GM12878 (cell line): Measurements from ENCODE around the gene TNFRSF1B. TPM values are rescaled to one million over a fixed set of nuclear protein-coding genes. Genes with fewer than 3 reads are reported as not detected.

Experiments used
- ATAC-seq: fragments of 200-7000 bp; cut with Tn5 transposase; 3 replicates; pipeline ENCODE4 v1.9.1; 2020; ENCODE audit warnings: mild to moderate bottlenecking, moderate library complexity
- BruUV-seq: library from RNA; stranded (reverse); fragments of 400-500 nt; replicated peaks from 2 replicates; lab custom pipeline; 2021; lab: Mats Ljungman, UMichigan
- CTCF ChIA-PET: fragments of 300-600 bp; sonication (Branson Sonifier 250); formaldehyde crosslinking; extraction: SDS; loops from one replicate; lab custom pipeline; 2021; ENCODE audit warnings: inconsistent platforms; lab: Yijun Ruan, JAX
- POLR2A ChIA-PET: fragments of 350-600 bp; formaldehyde crosslinking; extraction: SDS; loops from one replicate; lab custom pipeline; 2021; ENCODE audit warnings: inconsistent platforms; lab: Charles Lee
- RAD21 ChIA-PET: fragments of 300-600 bp; sonication (Branson Sonifier 250); formaldehyde crosslinking; loops from one replicate; lab custom pipeline; 2023; ENCODE audit warnings: antibody characterized with exemption; ENCODE audit not compliant: unreplicated experiment; lab: Charles Lee
- SMC1A ChIA-PET: fragments of 300-600 bp; sonication (Branson Sonifier 250); formaldehyde crosslinking; loops from one replicate; lab custom pipeline; 2023; ENCODE audit not compliant: unreplicated experiment, uncharacterized antibody; lab: Charles Lee
- DNase-seq: peaks from one replicate; pipeline ENCODE4 v3.0.0-alpha.2; 2011; ENCODE audit warnings: low read depth, low spot score
- FAIRE-seq: peaks from 3 replicates; lab custom pipeline; 2011; peaks lifted over from hg19 to GRCh38; lab: Jason Lieb, UNC
- H2AFZ ChIP-seq: 2 replicates; pipeline ENCODE4 v1.6.0; 2011; ENCODE audit warnings: low read depth, low read length, control low read depth; ENCODE audit not compliant: control insufficient read depth
- H3K27ac ChIP-seq: 2 replicates; pipeline ENCODE4 v1.5.1; 2011; ENCODE audit warnings: control low read depth; ENCODE audit not compliant: control insufficient read depth, insufficient read depth
- H3K27me3 ChIP-seq, 2 experiments: replicated peaks in 1 of 2; 2 replicates each; pipeline versions ENCODE4 v1.6.0 to v1.6.1; 2011; ENCODE audit warnings: low read length in 1 of 2; ENCODE audit not compliant: control insufficient read depth in 2 of 2, insufficient read depth in 2 of 2
- H3K36me3 ChIP-seq, 2 experiments: 2 replicates each; pipeline ENCODE4 v1.5.1; 2011; ENCODE audit warnings: low read length in 1 of 2; ENCODE audit not compliant: control insufficient read depth in 2 of 2, insufficient read depth in 2 of 2
- H3K4me1 ChIP-seq: 2 replicates; pipeline ENCODE4 v1.6.1; 2011; ENCODE audit warnings: mild to moderate bottlenecking, low read length, moderate library complexity, mixed read lengths; ENCODE audit not compliant: control insufficient read depth, insufficient read depth
- H3K4me2 ChIP-seq: 2 replicates; pipeline ENCODE4 v1.6.0; 2011; ENCODE audit warnings: control low read depth; ENCODE audit not compliant: control insufficient read depth, insufficient read depth
- H3K4me3 ChIP-seq: fragments of 200-600 bp; sonication (generic); 2 replicates; pipeline ENCODE4 v1.5.1; 2016
- H3K79me2 ChIP-seq: 2 replicates; pipeline ENCODE4 v1.6.0; 2011; ENCODE audit warnings: low read length; ENCODE audit not compliant: control insufficient read depth, insufficient read depth
- H3K9ac ChIP-seq: 2 replicates; pipeline ENCODE4 v1.8.0; 2011; ENCODE audit warnings: low read length, control low read depth, mixed read lengths; ENCODE audit not compliant: control insufficient read depth, insufficient read depth
- H3K9me3 ChIP-seq: replicated peaks from 3 replicates; pipeline ENCODE4 v1.5.1; 2011; ENCODE audit warnings: mild to moderate bottlenecking, low read length; ENCODE audit not compliant: control insufficient read depth, insufficient read depth
- H4K20me1 ChIP-seq: 2 replicates; pipeline ENCODE4 v1.6.0; 2011; ENCODE audit not compliant: control insufficient read depth, insufficient read depth
- CBX5 ChIP-seq: sonication (generic); IDR thresholded peaks from 2 replicates; pipeline ENCODE4 v1.6.1; 2016; ENCODE audit warnings: low read depth, moderate library complexity, mild to moderate bottlenecking, inconsistent platforms
- EP300 ChIP-seq, 2 experiments: fragments of 150-350 bp in 1 of 2; IDR thresholded peaks; 2 replicates each; pipeline ENCODE4 v1.6.1; 2011 to 2012; ENCODE audit warnings: low read depth in 2 of 2, low read length in 2 of 2, borderline replicate concordance in 1 of 2, improper control_type of control experiment in 1 of 2, inconsistent platforms in 1 of 2; ENCODE audit not compliant: control insufficient read depth in 1 of 2
- FOXM1 ChIP-seq: IDR thresholded peaks from 2 replicates; pipeline ENCODE4 v1.6.1; 2012; ENCODE audit warnings: low read depth, mild to moderate bottlenecking, inconsistent platforms, low read length, moderate library complexity
- IKZF1 ChIP-seq: fragments of 450-650 bp; conservative IDR thresholded peaks from 2 replicates; pipeline ENCODE4 v1.6.1; 2017; ENCODE audit warnings: antibody characterized with exemption, mild to moderate bottlenecking
- JUND ChIP-seq: IDR thresholded peaks from 2 replicates; pipeline ENCODE4 v1.6.1; 2012; ENCODE audit warnings: low read depth, mild to moderate bottlenecking, low read length, improper control_type of control experiment, moderate library complexity
- NFXL1 ChIP-seq: fragments of 450-650 bp; IDR thresholded peaks from 2 replicates; pipeline ENCODE4 v1.6.1; 2017; ENCODE audit warnings: antibody characterized with exemption, mild to moderate bottlenecking, borderline replicate concordance
- NFYA ChIP-seq: IDR thresholded peaks from 2 replicates; pipeline ENCODE4 v1.6.1; 2011; ENCODE audit warnings: low read depth, mild to moderate bottlenecking, low read length, improper control_type of control experiment, borderline replicate concordance
- SMARCA5 ChIP-seq: fragments of 450-650 bp; IDR thresholded peaks from 2 replicates; pipeline ENCODE4 v1.6.1; 2017; ENCODE audit warnings: mild to moderate bottlenecking
- STAT1 ChIP-seq: fragments of 450-650 bp; conservative IDR thresholded peaks from 2 replicates; pipeline ENCODE4 v1.6.1; 2014; ENCODE audit warnings: antibody characterized with exemption, mild to moderate bottlenecking
- TCF12 ChIP-seq: IDR thresholded peaks from 2 replicates; pipeline ENCODE4 v1.6.1; 2011; ENCODE audit warnings: low read depth, mild to moderate bottlenecking, low read length
- ZNF217 ChIP-seq: fragments of 450-650 bp; IDR thresholded peaks from 2 replicates; pipeline ENCODE4 v1.6.1; 2017; ENCODE audit warnings: antibody characterized with exemption, mild to moderate bottlenecking
- ZNF592 ChIP-seq: fragments of 450-650 bp; IDR thresholded peaks from 2 replicates; pipeline ENCODE4 v1.6.1; 2017; ENCODE audit warnings: mild to moderate bottlenecking, moderate library complexity
- WGBS: methylation state at CpG from one replicate; pipeline ENCODE4 v1.1.6; 2016; ENCODE audit warnings: low lambda C conversion rate; ENCODE audit not compliant: insufficient replicate concordance, insufficient coverage; ENCODE audit errors: missing lambda C conversion rate; 5-methylcytosine and 5-hydroxymethylcytosine counted together
- in situ Hi-C: fragments of 300-500 bp; cut with MboI; formaldehyde crosslinking; loops from 9 replicates; pipeline ENCODE4 v1.14.3; 2018; ENCODE audit warnings: mixed read lengths
- intact Hi-C: fragments of 100-400 bp; cut with micrococcal nuclease; formaldehyde crosslinking; loops from one replicate; pipeline ENCODE4 v1.14.2; 2022; ENCODE audit not compliant: unreplicated experiment
- polyA plus RNA-seq, 11 experiments: library from polyadenylated mRNA; depleted of rRNA in 4 of 11; unstranded in 6 of 11; stranded (reverse) in 5 of 11; fragments of >200 nt; fragmentation: Nextera tagmentation in 4 of 11; fragmentation: Illumina TruSeq in 1 of 11; extraction: Ambion mirVana in 4 of 11; extraction: Trizol in 1 of 11; gene quantifications; 1 replicate in 1 of 11; 2 replicates in 10 of 11; pipeline versions ENCODE4 v1.2.1 to v1.2.3, GENCODE V29; 2011 to 2016; ENCODE audit warnings: inconsistent platforms in 2 of 11, missing spikeins in 2 of 11, low read depth in 1 of 11
- total RNA-seq, 4 experiments: library from RNA; depleted of rRNA in 3 of 4; stranded (reverse); fragments of >200 nt in 3 of 4; fragmentation: Illumina TruSeq in 1 of 4; extraction: Trizol in 1 of 4; gene quantifications; 2 replicates each; pipeline versions ENCODE4 v1.2.1 to v1.2.3, GENCODE V29; 2013 to 2021

The TNFRSF1B gene
- total and polyA plus RNA-seq, 10 of the 15 experiments (the other 5 are each of a cell fraction or from before 2014, with no cell fraction given): 10.1 to 87.2 (median 37.3) TPM

GRCh38 chr1:12197483-12197880 lies 30.7 kb downstream of the TNFRSF1B start:
- Histone ChIP-seq H3K9ac (no peak overlapping the region), H3K4me1 (peaks cover 44% of the 10 kb centered on the region), H4K20me1 (no peaks in the 10 kb centered on the region), H3K9me3 (no peaks in the 10 kb centered on the region; the same call in 2 of the 3 replicates), H3K36me3 (peaks cover 15 to 29% of the 10 kb centered on the region in 2 experiments; a peak in 3 of 4 replicates), H3K4me3 (no peak overlapping the region), H3K27ac (peak overlapping the region; percentile 9; the same call in 1 of the 2 replicates), H3K4me2 (peak overlapping the region; percentile 4; the same call in 1 of the 2 replicates), H3K27me3 (no peaks in the 10 kb centered on the region), H2AFZ (no peak overlapping the region), H3K79me2 (no peaks in the 10 kb centered on the region)
- CTCF ChIA-PET: interaction anchor here (0.8 to 8.5 kb wide), 3 partner anchors 14 to 72 kb away, joined by 3 to 104 read pairs (median 5); no protein-coding TSS in a partner anchor
- ATAC-seq: no peak; the same call in 2 of the 3 replicates
- intact Hi-C loops (loop anchor here (5.0 kb wide), 1 partner anchor 35 kb away; no protein-coding TSS in a partner anchor), in situ Hi-C loops (no loop called here)
- no peak for TF ChIP-seq FOXM1
- TF ChIP-seq EP300 (IDR thresholded peaks at IDR 0.05; ENCODE audit: borderline replicate concordance in 1 of 2, control insufficient read depth in 1 of 2, low read depth in 2 of 2, low read length in 2 of 2): no peak
- 0 out of 2 replicates have a peak, but pooled peaks have one; percentile 20 for TF ChIP-seq IKZF1
- RAD21 ChIA-PET: interaction anchor here (0.7 to 12.7 kb wide), 5 partner anchors 15 to 72 kb away, joined by 3 to 116 read pairs (median 6); no protein-coding TSS in a partner anchor
- SMC1A ChIA-PET: interaction anchor here (0.7 to 16.0 kb wide), 9 partner anchors 11 to 73 kb away, joined by 3 to 191 read pairs (median 4); partner anchors contain the start of gene TNFRSF1B
- no peak for DNase-seq
- no peak for FAIRE-seq
- POLR2A ChIA-PET: interaction anchor here (0.7 to 2.9 kb wide), 4 partner anchors 14 to 48 kb away, joined by 3 to 7 read pairs (median 5); no protein-coding TSS in a partner anchor
- 66% methylated on average over 7 of the region's 7 CpGs for WGBS
- BruUV-seq: no TSS peak

- ChIA-PET RAD21 (interaction anchor here (1.3 to 12.7 kb wide), 4 partner anchors 10 to 75 kb away, joined by 5 to 116 read pairs (median 48); no protein-coding TSS in a partner anchor), POLR2A (interaction anchor here (1.0 to 6.0 kb wide), 3 partner anchors 32 to 51 kb away, joined by 3 to 53 read pairs (median 3); no protein-coding TSS in a partner anchor), CTCF (interaction anchor here (0.8 to 8.5 kb wide), 5 partner anchors 18 to 75 kb away, joined by 3 to 104 read pairs (median 3); no protein-coding TSS in a partner anchor), SMC1A (interaction anchor here (0.7 to 16.0 kb wide), 6 partner anchors 10 to 132 kb away, joined by 3 to 191 read pairs (median 6); no protein-coding TSS in a partner anchor)
- H3K27ac ChIP-seq: no peak overlapping the region
- intact Hi-C loops: loop anchor here (10.0 kb wide), 1 partner anchor 215 kb away; the partner anchor contains the start of gene MFN2
- in situ Hi-C loops: no loop called here
- WGBS: 96% methylated on average over 7 of the region's 7 CpGs
- no peaks in the 10 kb centered on the region for H4K20me1 ChIP-seq
- no peak overlapping the region for H2AFZ ChIP-seq
- BruUV-seq: no TSS peak
- H3K9ac ChIP-seq: no peak overlapping the region
- no peaks in the 10 kb centered on the region; the same call in 2 of the 3 replicates for H3K9me3 ChIP-seq
- H3K4me2 ChIP-seq: no peak overlapping the region
- H3K79me2 ChIP-seq: no peaks in the 10 kb centered on the region
- no peaks in the 10 kb centered on the region for H3K27me3 ChIP-seq
- peaks cover 62% of the 10 kb centered on the region for H3K4me1 ChIP-seq
- no peak overlapping the region for H3K4me3 ChIP-seq
- no peak for FAIRE-seq
- no peak for ATAC-seq
- peaks cover 19 to 26% of the 10 kb centered on the region in 2 experiments; a peak in 3 of 4 replicates for H3K36me3 ChIP-seq
- no peak for DNase-seq
- no peak for TF ChIP-seq ZNF592
- no peak for TF ChIP-seq ZNF217
- TF ChIP-seq CBX5: no peak
- TF ChIP-seq JUND: no peak
- no peak for TF ChIP-seq SMARCA5
- no peak for TF ChIP-seq NFYA
- no peak for TF ChIP-seq TCF12
- no peak for TF ChIP-seq NFXL1
- TF ChIP-seq STAT1: no peak
These were observed 33.4 kb downstream of the TNFRSF1B start for GRCh38 chr1:12200208-12200607.
